Activated naive CD4-positive, alpha-beta T cell treated with anti-CD3 and anti-CD28 coated beads, Interleukin-2, amount 10 ng/mL, durations not matched to agents 7 days and 5 days (primary cell): ENCODE results near the gene COA1.

ENCODE experiments used
- CTCF ChIA-PET: fragments of 350-600 bp; sonication (Branson Sonifier 250); formaldehyde crosslinking; loops from one replicate; lab custom pipeline; 2021; ENCODE audit warnings: antibody characterized with exemption; lab: Charles Lee
- DNase-seq: peaks from one replicate; pipeline ENCODE4 v3.0.0-alpha.2; 2020
- H3K27ac Mint-ChIP-seq: one replicate; pipeline ENCODE4 v1.8.0; 2021; ENCODE audit warnings: mild to moderate bottlenecking, moderate library complexity, mixed read lengths
- H3K27me3 Mint-ChIP-seq: one replicate; pipeline ENCODE4 v1.8.0; 2021; ENCODE audit warnings: mild to moderate bottlenecking, mixed read lengths
- H3K36me3 Mint-ChIP-seq: one replicate; pipeline ENCODE4 v1.8.0; 2021; ENCODE audit warnings: mixed read lengths
- H3K4me1 Mint-ChIP-seq: one replicate; pipeline ENCODE4 v1.8.0; 2021; ENCODE audit warnings: mixed read lengths
- H3K4me3 Mint-ChIP-seq: one replicate; pipeline ENCODE4 v1.8.0; 2021; ENCODE audit warnings: mild to moderate bottlenecking, moderate library complexity, mixed read lengths
- H3K9me3 Mint-ChIP-seq: one replicate; pipeline ENCODE4 v1.8.0; 2021; ENCODE audit warnings: mixed read lengths

Gene COA1

DNA sequence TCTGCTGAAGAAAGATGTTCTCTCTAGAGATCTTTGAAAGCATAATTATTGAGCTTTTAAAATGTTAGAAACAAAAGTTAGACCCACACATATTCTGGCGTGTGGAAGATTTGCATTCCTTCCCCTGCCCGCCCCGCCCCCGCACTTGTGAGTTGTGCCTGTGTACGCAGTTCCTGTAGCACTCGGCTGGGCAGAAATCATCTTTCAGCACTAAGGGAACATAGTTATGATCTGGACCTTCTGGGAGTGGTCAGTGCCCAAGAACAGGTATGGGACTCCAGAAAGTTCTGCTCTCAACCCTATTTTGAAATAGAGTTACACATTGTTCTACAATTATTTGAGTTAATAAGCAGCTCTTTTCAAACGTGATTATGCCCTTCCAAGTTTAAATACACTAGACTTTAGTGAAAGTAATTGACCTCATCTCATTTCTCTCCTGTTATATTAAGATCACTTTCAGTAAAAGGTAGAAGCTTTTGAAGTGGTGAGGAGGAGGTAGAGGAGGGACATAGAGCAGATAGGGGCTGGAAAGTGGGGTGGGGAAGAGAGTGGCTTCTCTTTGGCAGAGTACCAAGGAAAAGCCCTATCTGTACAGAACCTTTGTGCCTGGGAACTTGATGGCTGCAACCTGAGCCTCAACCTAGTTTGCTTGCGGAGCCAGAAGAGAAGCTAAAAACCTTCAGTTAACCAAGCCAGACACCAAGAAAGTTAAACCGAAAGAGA, 34.9 kb upstream of the COA1 start:
- DNase-seq, result peak; percentile 39
- Mint-ChIP-seq H3K4me3 (no peak overlapping the region), H3K27ac (peak overlapping the region; percentile 28)

DNA sequence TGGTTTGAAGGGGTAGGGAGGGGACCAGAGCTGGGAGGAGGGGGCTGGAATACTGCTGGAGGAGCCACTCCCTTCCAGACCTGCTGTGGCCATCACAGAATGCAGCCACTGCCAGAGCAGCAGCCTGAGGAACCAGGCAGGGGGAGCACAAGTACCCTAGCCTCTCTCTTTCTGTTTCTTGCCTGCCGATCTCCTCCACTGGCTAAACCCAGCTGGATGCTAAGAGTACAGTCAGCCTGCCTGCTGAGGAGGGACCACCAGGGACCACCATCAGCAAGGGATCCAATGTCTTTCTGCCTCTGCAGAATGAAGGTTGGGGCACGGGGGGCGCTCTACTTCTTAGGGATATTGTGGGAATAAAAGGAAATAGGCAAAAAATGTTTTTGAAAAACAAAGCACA, 33.9 kb upstream of the COA1 start:
- no peak for DNase-seq
- Mint-ChIP-seq H3K4me1 (peaks cover 38% of the 10 kb centered on the region), H3K36me3 (peaks cover 4% of the 10 kb centered on the region), H3K4me3 (no peak overlapping the region), H3K27me3 (no peaks in the 10 kb centered on the region), H3K9me3 (no peaks in the 10 kb centered on the region), H3K27ac (no peak overlapping the region)
- CTCF ChIA-PET, result interaction anchor here (1.1 kb wide), 1 partner anchor 75 kb away, joined by 3 read pairs; no protein-coding TSS in a partner anchor

More for the DNA sequence above, 34.9 kb upstream of the COA1 start:
- Mint-ChIP-seq H3K36me3 (peaks cover 4% of the 10 kb centered on the region), H3K4me1 (peaks cover 36% of the 10 kb centered on the region), H3K9me3 (no peaks in the 10 kb centered on the region), H3K27me3 (no peaks in the 10 kb centered on the region)
- CTCF ChIA-PET, result interaction anchor here (0.7 to 1.7 kb wide), 4 partner anchors 8 to 182 kb away, joined by 3 to 9 read pairs (median 3); partner anchors contain the start of gene STK17A

DNA sequence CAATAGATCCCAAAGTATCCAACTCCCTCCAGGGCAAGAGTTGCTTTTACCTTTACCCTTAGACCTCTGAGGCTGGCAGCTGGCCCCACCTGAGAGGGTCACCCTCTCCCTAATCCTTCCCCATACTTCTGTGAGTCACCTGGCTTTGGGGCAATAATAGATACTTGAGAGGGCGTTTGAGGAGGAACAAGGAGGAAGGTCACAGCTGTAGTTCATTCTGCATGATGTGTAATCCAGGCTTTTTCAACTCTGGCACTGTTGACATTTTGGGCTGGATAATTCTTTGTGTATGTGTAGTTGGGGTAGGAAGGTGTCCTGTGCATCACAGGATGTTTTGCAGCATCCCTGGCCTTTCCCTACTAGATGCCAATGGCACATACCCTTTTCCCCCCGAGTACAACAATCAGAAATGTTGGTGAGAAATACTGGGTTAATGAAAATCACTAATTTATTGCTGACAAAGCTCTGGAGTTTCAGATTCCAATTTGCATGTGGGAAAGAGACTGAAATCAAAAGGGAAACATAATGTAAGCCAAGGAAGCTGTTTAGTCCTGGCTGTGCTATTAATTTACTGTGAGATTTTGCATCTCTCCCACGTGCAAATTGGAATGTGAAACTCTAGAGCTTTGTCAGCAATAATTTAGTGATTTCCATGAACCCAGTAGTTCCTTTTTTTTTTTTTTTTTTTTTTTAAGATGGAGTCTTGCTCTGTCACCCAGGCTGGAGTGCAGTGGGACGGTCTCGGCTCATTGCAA, 32.8 kb upstream of the COA1 start:
- Mint-ChIP-seq H3K9me3 (no peaks in the 10 kb centered on the region), H3K27me3 (peaks cover 10% of the 10 kb centered on the region), H3K4me1 (peaks cover 48% of the 10 kb centered on the region), H3K36me3 (peaks cover 4% of the 10 kb centered on the region), H3K27ac (no peak overlapping the region), H3K4me3 (no peak overlapping the region)
- DNase-seq, result no peak
- CTCF ChIA-PET, result interaction anchor here (1.1 to 1.3 kb wide), 2 partner anchors 76 to 179 kb away, joined by 3 read pairs; partner anchors contain the start of gene STK17A

DNA sequence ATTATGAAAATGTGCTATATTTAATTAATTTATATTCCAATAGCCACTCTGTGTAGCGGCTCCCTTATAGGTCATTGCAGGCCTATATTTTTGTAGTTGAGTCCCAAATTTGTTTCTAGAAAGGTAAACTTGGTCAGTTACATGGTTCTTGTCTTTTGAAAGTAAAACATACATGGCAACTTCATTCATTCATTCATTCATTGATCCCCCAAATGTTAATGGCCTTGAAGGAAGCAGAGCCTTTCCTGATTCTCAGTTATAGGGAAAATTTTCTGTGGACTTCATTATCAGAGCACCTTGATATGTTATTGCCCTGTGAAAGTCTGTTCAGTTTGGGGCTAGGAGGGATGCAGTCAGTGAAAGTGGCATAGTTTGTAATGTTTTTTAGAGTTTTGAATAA, 32.1 kb upstream of the COA1 start:
- Mint-ChIP-seq H3K36me3 (peaks cover 2% of the 10 kb centered on the region), H3K4me3 (no peak overlapping the region), H3K27ac (no peak overlapping the region), H3K9me3 (no peaks in the 10 kb centered on the region), H3K27me3 (peaks cover 12% of the 10 kb centered on the region), H3K4me1 (peaks cover 53% of the 10 kb centered on the region)
- no peak for DNase-seq
- CTCF ChIA-PET, result interaction anchor here (1.3 kb wide), 1 partner anchor 179 kb away, joined by 3 read pairs; the partner anchor contains the start of gene STK17A

DNA sequence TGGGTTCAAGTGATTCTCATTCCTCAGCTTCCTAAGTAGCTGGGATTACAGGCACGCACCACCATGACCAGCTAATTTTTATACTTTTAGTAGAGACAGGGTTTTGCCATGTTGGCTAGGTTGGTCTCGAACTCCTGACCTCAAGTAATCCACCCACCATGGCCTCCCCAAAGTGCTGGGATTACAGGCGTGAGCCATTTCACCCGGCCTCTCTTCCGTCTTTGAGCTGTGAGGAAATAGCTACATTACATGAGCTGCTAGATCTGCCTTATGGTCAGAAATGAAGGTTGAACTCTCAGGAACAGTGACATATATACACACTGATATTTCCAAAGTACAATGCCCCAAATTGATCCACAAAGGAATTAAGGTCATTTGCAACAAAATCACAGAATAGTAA, 31.5 kb upstream of the COA1 start:
- H3K27ac Mint-ChIP-seq, result no peak overlapping the region
- H3K4me1 Mint-ChIP-seq, result peaks cover 56% of the 10 kb centered on the region
- CTCF ChIA-PET, result interaction anchor here (1.2 kb wide), 1 partner anchor 178 kb away, joined by 3 read pairs; the partner anchor contains the start of gene STK17A
- DNase-seq, result no peak
- no peak overlapping the region for H3K4me3 Mint-ChIP-seq
- H3K27me3 Mint-ChIP-seq, result peaks cover 12% of the 10 kb centered on the region
- peaks cover 2% of the 10 kb centered on the region for H3K36me3 Mint-ChIP-seq
- H3K9me3 Mint-ChIP-seq, result no peaks in the 10 kb centered on the region

DNA sequence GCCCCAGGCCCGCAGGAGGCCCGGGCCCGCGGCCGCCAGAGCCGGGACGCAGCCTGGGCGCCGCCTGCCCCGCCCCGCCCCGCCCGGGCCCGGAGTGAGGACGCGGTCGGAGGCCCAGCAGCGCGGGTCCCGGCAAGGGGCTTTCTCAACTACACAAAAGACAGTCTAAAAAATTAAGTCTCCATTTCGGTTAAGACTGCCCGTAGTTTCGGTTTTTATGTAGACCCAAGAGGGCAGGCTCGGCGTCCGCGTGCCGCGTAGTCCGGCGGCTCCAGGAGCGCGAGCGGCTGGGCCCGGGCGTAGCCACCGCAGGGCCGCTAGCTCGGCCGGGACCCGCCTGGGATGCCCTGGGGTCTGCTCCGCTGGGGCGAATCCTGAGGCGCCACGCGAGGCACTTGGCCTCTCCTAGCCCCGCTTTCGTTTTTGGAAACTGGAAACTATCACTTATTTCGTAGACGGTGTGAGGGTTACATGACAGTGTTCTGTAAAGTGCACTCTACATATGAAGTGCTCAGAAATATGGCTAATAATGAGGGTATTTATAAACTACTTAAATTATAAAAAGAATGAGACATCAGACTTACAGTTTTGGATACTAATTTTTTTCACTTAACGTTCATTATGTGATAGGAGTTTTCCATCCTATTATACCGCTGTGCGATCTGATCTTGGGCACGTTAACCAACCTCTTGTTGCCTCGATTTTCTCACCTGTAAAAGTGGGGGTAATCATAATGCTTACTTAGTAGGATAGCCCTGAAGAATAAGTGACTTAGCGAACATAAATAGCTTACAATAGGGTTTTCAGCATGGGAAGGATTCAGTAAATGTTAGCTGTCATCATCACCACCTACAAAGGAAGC, 29.7 kb upstream of the COA1 start:
- CTCF ChIA-PET, result interaction anchor here (1.2 to 2.1 kb wide), 2 partner anchors 9 to 80 kb away, joined by 3 to 9 read pairs; no protein-coding TSS in a partner anchor

DNA sequence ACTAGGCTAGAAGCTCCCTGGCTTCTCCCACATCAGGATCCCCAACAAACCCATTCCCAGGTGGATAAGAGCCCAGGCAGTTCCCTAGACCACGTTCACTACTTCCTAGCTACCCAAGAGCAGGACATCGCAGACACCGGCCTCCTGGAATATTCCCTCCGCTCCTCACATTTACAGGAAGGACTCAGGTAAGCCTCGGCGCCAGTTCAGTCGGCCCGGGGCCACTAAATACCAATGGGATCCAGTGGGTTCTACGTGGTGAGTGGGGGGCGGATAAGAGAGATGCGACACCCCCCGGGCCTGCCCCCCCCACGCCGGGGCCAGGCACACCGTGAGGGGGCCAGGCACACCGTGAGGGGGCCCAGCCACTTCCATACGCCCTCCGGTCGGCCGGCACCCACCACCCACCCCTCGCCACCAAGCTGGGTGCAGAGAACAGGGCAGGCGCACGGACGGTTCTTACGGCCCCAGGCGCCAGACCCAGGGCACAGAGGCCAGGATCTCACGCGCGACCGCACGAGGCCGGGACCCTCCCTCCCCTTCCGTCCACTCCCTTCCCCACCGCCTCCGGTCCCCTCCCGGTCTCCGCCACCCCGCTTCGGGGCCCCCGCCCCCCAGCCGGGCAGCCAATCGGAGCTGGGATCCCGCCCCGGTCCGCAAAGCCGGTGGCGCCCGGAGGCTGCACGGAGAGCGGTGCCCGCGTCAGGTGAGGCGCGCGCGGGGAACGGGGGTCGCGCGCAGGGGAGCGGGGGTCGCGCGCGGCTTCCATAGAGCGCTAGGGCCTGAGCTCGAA, 28.9 kb upstream of the COA1 start, which contains the start of gene BLVRA:
BLVRA (plus strand) TSS at position 652 of the 793 bp plus-strand sequence. CDS start 12,479 bp downstream, outside the sequence.
- CTCF ChIA-PET, result interaction anchor here (1.2 to 2.1 kb wide), 2 partner anchors 9 to 81 kb away, joined by 3 to 9 read pairs; no protein-coding TSS in a partner anchor
- peak; percentile 83 for DNase-seq
- peak within 1 kb of the TSS; percentile 62 for H3K27ac Mint-ChIP-seq
- peak within 1 kb of the TSS; percentile 80 for H3K4me3 Mint-ChIP-seq
- peaks cover 39% of the 10 kb centered on the region for H3K4me1 Mint-ChIP-seq
- H3K27me3 Mint-ChIP-seq, result peaks cover 31% of the 10 kb centered on the region
- H3K9me3 Mint-ChIP-seq, result no peaks in the 10 kb centered on the region
- peaks cover 2% of the 10 kb centered on the region for H3K36me3 Mint-ChIP-seq

More for the DNA sequence above, 29.7 kb upstream of the COA1 start:
- no peaks in the 10 kb centered on the region for H3K9me3 Mint-ChIP-seq
- peaks cover 25% of the 10 kb centered on the region for H3K27me3 Mint-ChIP-seq
- peak overlapping the region; percentile 62 for H3K27ac Mint-ChIP-seq
- peak overlapping the region; percentile 80 for H3K4me3 Mint-ChIP-seq
- peaks cover 2% of the 10 kb centered on the region for H3K36me3 Mint-ChIP-seq
- DNase-seq, result peak; percentile 69
- peaks cover 47% of the 10 kb centered on the region for H3K4me1 Mint-ChIP-seq

DNA sequence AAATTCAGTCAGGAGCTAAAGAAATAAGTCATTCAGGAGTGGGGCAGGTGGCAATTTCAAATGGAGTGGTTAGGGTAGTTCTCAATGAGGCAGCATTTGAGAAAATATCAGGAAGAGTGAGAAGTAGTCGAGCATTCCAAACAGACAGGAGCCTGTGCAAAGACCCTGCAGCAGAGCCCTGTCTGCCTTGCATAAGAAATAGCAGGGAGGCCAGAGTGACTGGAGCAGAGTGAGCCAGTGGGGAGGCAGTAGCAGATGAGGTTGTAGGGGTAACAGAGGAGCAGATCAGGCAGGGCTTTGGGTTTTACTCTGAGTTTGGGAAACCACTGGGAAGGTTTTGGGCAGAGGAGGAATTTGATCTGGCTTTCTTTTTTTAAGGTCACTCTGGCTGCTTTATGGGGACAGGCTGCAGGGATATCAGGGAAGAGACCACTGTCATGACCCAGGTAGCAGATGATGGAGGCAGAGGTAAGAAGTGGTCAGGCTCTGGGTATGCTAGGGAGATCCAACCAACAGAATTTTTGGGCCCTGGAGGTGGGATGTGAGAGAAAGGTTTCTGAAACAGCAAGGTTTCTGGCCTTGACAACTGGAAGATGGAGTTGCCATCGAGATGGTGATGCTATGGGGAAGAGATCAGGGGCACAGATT, 27.9 kb upstream of the COA1 start:
- H3K27ac Mint-ChIP-seq, result no peak overlapping the region
- peaks cover 34% of the 10 kb centered on the region for H3K4me1 Mint-ChIP-seq
- H3K36me3 Mint-ChIP-seq, result peaks cover 2% of the 10 kb centered on the region

DNA sequence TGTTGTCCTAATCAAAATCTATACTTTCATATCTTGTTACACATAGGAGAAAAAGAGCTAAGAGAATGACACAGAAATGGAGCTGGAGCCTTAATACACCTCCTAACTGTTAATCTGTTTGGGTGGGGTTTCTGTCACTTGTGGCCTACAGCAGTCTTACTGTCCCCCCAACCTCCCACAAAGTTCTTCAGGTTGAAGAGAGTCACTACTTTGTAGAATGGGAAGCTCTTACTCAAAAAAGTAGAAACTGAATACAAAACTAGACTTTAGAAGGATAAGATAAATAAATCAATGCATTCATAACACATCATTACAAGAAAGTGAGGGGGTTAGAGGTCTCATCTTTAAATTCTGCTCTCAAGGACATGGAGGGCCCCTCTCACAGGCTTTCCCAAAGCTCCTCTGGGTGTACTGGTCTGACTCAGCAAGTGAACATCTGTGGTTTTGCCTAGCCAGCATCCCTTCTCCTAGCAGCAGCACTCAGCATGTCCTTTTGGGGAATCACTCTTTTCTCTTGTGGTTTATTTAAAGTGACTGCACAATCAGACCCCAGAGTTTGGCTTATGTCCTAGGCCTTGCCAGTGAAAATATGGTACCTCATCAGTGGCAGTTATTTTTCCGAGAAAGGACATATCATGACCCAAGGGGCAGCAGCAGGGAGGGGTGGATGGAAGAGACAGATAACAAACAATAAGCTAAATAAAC, 27.2 kb upstream of the COA1 start:
- Mint-ChIP-seq H3K27me3 (peaks cover 37% of the 10 kb centered on the region), H3K4me1 (peaks cover 31% of the 10 kb centered on the region), H3K9me3 (no peaks in the 10 kb centered on the region), H3K4me3 (peak overlapping the region; percentile 75), H3K27ac (no peak overlapping the region), H3K36me3 (peaks cover 2% of the 10 kb centered on the region)
- CTCF ChIA-PET, result interaction anchor here (1.4 kb wide), 1 partner anchor 8 kb away, joined by 3 read pairs; no protein-coding TSS in a partner anchor
- DNase-seq, result no peak

More for the DNA sequence above, 27.9 kb upstream of the COA1 start:
- CTCF ChIA-PET, result interaction anchor here (1.4 to 2.1 kb wide), 2 partner anchors 8 to 82 kb away, joined by 3 to 9 read pairs; no protein-coding TSS in a partner anchor
- no peak for DNase-seq
- no peaks in the 10 kb centered on the region for H3K9me3 Mint-ChIP-seq
- peak overlapping the region; percentile 75 for H3K4me3 Mint-ChIP-seq
- H3K27me3 Mint-ChIP-seq, result peaks cover 37% of the 10 kb centered on the region

DNA sequence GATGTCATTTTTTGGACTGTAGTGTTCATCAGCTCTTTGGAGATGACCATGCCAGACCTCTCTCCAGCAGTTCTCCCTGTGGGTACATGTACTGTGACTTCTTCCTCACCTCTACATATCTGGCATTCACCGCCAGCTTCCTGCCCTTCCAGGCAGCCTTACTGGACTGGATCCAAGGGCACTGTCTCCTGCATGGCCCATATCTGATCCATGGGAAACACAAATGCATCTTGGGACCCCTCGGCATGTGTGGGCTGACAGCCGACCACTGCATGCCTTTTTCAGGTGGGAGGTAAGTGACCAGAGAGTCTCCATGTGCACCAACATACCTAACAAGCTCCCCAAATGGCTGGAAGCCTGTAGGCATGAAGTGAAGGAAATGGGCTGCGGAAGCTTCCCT, 25.3 kb upstream of the COA1 start:
- DNase-seq, result no peak
- no peaks in the 10 kb centered on the region for H3K9me3 Mint-ChIP-seq
- H3K27ac Mint-ChIP-seq, result no peak overlapping the region
- no peaks in the 10 kb centered on the region for H3K36me3 Mint-ChIP-seq
- CTCF ChIA-PET, result no interaction called here
- peaks cover 37% of the 10 kb centered on the region for H3K27me3 Mint-ChIP-seq
- H3K4me3 Mint-ChIP-seq, result no peak overlapping the region
- peaks cover 25% of the 10 kb centered on the region for H3K4me1 Mint-ChIP-seq

DNA sequence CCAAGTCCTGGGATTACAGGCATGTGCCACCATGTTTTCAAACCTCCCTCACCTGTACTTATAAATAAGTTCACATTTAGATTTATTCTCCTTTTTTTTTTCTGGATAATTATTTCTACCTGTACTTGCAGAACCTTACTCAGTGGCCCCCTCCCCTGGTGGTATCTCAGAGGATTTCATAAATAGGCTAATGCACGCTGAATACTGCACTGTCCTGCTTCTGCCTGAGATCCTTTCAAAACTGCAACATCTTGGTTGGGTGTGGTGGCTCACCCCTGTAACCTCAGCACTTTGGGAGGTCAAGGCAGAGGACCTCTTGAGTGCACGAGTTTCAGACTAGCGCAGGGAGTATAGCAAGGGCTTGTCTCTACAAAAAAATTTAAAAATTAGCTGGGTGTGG, 24.5 kb upstream of the COA1 start:
- Mint-ChIP-seq H3K27me3 (peaks cover 44% of the 10 kb centered on the region), H3K4me1 (peaks cover 20% of the 10 kb centered on the region)

DNA sequence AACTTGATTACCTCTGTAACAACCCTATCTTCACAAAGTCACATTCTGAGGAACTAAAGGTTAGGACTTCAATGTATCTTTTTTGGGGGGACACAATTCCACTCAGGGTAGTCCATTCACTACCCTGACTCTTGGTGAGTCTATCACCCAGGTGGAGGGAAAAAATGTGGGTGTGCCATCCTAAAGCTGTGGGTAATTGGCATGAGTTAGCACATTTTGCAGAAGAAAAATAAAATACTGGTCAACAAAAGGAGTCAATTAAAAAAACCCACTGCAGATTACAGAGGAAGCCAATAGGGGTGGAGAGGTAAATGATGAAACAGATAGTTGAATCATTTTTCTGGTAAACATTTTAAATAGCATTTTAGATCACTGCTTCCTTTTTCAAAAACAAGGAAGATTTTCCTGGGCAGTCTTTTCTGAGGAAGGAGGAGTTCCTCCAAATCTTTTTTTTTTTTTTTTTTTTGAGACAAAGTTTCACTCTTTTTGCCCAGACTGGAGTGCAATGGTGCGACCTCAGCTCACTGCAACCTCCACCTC, 24.0 kb upstream of the COA1 start:
- no peak for DNase-seq
- H3K4me1 Mint-ChIP-seq, result peaks cover 20% of the 10 kb centered on the region
- CTCF ChIA-PET, result no interaction called here
- peaks cover 44% of the 10 kb centered on the region for H3K27me3 Mint-ChIP-seq
- H3K27ac Mint-ChIP-seq, result no peak overlapping the region
- H3K9me3 Mint-ChIP-seq, result no peaks in the 10 kb centered on the region
- H3K36me3 Mint-ChIP-seq, result no peaks in the 10 kb centered on the region
- no peak overlapping the region for H3K4me3 Mint-ChIP-seq

More for the DNA sequence above, 24.5 kb upstream of the COA1 start:
- Mint-ChIP-seq H3K4me3 (no peak overlapping the region), H3K36me3 (no peaks in the 10 kb centered on the region), H3K27ac (no peak overlapping the region), H3K9me3 (no peaks in the 10 kb centered on the region)
- no peak for DNase-seq
- CTCF ChIA-PET, result no interaction called here
